Stimulated activated CD8-positive, alpha-beta memory T cell treated with anti-CD3 and anti-CD28 coated beads, Interleukin-12 subunit alpha, Interleukin-12 subunit beta, amount 100 ng/mL, for 24 hours (primary cell): ENCODE data around the gene TUBGCP3.
A peak's percentile ranks its signal among the peaks of the same experiment; 100 is the strongest.

Experiments
- DNase-seq: peaks from one replicate; pipeline ENCODE4 v3.0.0-alpha.2; 2020; ENCODE audit errors: extremely low read depth

TUBGCP3 gene

DNA sequence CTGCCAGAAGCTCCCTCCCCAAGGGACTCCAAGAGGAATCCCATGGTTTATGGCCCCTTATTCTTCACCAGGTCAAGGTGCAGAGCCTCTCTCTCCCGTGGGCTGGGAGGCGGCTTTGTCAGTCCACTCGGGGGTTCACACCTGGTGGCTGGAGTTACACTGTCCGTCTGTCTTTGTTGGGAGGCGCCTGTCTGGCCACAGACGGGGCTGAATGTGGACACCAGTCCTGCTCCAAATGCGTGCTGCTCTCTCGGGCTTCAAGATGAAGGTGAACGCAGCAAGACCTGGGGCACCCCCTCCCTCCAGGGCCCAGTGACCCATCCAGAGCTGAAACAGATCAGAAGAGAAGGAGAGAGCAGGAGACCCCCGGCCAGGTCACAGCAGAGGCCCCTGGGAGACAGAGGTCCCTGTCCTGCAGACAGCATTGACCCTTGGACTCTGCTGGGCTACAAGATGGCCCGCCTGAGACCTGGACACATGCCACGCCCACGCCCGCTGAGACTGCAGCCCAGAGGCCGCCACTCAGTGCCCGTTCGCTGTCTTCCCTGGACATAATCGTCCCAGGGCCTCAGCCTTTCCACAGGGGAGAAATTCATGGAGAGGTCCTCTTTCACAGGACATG, 29.9 kb upstream of the TUBGCP3 start:
- no peak for DNase-seq

DNA sequence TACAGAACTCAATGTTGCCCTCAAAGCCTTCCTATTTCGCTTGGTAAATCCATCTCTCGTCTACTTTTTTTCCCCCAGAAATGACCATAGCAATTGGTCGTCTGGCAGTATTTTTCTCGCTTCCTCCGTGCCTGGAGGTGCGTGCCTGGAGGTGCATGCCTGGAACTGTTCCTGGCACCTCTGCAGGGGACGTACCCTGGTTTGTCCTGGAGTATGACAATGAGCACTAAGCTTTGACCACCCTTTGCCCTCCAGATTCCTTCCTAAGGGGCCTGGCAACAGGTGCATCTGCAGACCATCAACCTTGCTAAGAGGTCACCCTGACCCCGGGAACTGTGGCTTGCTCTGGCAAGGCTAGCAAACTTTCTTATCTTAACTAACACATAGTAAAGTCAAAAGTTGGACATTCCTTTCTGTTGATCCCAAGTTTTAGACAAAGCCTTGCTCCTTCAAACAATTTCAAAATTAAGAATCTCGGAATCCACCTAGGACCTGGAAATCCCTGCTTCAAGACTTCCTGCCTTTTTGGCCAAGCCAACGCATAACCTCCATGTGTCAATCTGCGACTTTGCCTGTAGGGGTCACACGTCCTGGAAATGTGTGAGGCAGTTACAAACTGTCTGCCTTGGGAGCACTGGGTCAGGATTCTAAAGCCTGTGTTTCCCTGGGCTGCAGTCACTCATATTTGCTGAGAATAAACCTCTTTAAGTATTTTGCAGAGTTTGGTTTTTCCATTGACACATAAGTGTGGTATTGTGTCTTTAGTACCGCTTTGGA, 28.8 kb upstream of the TUBGCP3 start:
- no peak for DNase-seq

DNA sequence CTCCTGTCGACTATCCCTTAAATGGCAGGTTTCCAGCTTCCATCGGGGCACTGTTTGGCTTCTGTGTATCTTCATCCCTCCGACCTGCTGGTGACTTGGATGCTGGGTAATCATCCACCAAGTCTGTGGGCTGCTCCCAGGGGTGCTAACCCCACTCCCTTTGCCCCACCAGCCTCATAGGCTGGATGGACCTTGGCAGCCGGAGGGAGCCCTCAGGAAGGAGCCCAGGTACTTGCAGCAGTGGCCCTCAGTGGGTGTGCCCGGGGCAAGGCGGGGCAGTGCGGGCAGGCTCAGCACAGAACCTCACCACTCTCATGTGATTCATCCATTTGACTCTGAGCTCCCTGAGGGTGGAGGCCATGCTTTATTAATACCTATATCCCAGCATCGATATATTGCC, 27.4 kb upstream of the TUBGCP3 start:
- no peak for DNase-seq

GRCh38 chr13:112614835-112615234, 26.9 kb upstream of the TUBGCP3 start:
- no peak for DNase-seq

- no peak for DNase-seq
Measured at GRCh38 chr13:112608212-112608611, 20.3 kb upstream of the TUBGCP3 start.

DNA sequence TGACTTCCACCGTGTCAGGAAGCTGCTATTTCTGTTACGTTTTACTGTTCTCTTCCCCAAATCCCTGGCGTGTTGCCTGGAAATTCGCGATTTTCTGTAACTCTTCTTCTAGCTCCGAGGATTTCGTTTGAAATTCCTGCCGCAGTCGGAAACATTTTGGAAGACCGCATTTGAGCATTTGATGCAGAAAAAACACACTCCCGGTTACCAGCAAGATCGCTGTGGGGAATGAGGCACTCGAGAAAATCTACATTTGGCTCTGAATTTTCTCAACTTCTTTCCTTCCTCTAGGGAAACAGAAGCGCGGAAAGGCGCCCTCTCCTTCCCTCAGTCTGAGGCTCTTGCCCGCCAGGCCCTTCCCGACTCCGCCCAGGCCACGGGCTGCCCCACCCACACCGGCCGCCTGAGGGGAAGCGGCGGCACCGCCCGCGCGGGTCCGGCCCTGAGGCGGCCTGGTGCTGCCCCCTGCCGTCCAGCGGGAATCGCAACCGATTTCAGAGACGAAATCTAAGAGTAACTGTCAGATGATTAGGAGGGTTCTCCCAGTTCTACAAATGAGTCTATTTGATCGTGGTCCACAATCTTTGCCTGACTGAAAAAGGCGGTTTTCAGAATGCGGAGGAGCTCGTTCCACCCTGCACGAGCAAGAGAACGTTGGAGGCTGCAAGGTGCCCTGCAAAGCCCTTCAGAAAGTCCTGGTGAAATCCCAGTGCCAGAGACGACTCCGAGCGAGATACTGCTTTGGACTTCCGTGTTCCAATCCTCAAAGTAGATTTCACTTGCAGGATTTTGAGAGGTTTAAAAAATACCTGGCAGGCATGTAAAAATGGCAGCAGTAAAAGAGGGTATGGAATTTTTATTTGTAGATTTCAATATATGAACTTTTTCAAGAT, 18.4 kb upstream of the TUBGCP3 start:
- peak; percentile 69 for DNase-seq

- no peak for DNase-seq
Measured at GRCh38 chr13:112605531-112605990, 17.6 kb upstream of the TUBGCP3 start.

- DNase-seq = no peak
Measured at GRCh38 chr13:112603641-112604225, 15.8 kb upstream of the TUBGCP3 start.

DNA sequence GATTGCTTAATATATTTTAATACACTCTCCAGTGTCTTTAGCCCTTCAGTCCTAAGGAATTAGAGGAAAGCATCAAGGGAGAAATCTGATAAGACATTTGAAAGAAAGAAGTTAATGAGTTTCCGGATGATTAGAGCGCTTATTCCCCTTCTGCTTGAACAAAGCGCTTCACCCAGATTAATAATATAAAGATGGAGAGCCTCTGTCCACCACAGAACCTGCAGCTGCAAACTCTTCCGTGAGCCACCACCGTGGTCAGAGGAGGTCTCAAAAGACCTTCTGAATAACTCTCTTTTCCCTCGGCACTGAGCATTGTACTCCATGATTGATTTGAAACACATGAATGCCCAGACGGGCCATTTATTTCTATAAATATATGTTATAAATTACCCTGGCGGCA, 14.2 kb upstream of the TUBGCP3 start:
- DNase-seq = no peak

DNA sequence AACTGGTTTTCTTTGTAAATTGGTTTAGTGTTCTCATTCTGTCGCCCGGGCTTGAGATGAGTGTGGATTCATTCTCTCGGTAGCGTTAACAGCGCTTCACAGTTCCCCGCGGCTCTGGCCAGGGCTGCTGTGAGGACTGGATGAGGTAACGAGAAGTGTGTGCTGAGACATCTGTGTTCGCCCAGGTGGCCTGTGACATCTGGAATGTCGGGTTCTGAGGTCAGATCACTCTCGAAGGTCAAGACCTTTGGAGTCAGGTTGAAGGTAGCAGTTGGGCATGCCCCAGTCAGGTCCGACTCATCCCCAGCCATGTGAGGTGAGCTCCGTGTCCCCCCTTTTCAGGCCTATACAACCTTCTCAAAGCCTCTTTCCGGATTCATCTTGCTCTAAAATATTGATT, 13.4 kb upstream of the TUBGCP3 start:
- DNase-seq = no peak

- DNase-seq = no peak
Measured at GRCh38 chr13:112596235-112596634, 8.3 kb upstream of the TUBGCP3 start.

GRCh38 chr13:112592647-112593046, 4.7 kb upstream of the TUBGCP3 start:
- DNase-seq = no peak

GRCh38 chr13:112592181-112592580, 4.2 kb upstream of the TUBGCP3 start:
- no peak for DNase-seq

DNA sequence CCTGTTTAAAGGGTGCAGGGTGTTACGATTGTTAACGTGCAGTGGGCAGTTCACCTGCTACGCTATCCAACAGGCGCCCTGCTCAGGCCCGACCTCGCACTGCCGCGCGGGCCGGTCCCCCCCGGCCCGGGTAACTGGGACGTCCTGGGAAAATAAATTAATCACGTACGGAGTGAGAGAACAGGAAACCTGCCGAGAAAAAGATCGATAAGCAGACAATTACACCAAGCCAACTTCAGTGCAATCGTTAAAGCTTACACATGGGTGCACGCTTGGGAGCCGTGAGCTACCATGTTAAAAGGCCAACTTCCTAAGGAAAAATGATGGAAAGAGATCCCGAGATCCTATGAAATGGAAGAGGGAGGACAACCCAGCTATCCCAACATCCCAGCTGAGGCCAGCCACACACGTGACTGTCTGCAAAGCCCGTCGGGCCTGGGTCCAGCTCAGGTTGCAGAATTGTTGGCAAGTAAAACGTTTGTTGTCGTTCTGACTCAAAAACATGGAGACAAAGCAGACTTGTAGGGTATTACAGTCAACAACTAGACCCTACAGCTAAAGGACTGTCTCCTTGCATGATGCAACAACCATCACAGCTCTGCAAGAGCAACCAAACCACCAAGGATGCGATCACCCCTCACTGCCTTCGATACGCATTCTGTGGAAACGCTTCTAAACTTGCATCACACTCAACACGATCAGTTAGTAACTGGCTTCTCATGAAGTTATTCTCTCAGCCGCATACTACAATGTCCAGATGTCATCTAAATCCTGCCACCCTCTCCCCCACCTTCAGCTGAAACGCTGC, 741 bp upstream of the TUBGCP3 start:
- no peak for DNase-seq

DNA sequence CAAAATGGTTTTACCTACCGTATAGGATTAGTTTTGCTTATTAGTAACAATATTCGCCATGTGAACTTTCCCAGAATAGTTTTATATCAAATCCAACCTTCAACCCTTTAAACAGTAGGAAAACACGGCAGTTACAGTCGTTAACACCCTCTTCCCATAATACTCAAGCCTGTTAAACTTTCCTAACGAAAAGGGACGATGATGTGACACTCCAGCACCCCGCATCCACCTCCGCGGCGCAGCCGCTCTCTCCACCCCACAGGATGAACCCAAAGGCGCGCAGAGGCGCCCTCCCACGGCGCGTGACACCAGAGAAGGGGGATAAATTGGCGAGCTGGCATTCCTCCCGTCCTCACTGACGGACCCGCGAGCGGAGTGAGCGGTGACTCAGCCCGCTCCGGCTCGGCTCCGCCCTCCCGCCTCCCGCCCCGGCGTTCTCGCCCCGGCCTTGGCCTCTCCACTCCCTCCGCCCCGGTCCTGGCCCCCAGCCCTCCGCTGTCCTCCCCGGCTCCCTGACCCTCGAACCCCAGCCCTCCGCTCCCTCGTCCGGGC, 665 bp downstream of the TUBGCP3 start:
- peak; percentile 53 for DNase-seq

- DNase-seq = no peak
Measured at GRCh38 chr13:112586334-112586960, 1.5 kb downstream of the TUBGCP3 start.

GRCh38 chr13:112583592-112584277, 4.2 kb downstream of the TUBGCP3 start:
- DNase-seq = no peak

- no peak for DNase-seq
Measured at GRCh38 chr13:112582263-112582662, 5.7 kb downstream of the TUBGCP3 start.

GRCh38 chr13:112580912-112581311, 7.0 kb downstream of the TUBGCP3 start:
- no peak for DNase-seq

- no peak for DNase-seq
Measured at GRCh38 chr13:112580211-112580610, 7.7 kb downstream of the TUBGCP3 start.
